SH-SY5Y (cell line): ENCODE measurements around the gene POU3F2.

Experiments used
- GATA2 ChIP-seq: IDR thresholded peaks from 2 replicates; pipeline ENCODE4 v1.6.1; 2011; ENCODE audit warnings: mild to moderate bottlenecking, low read depth, low read length
- GATA3 ChIP-seq: IDR thresholded peaks from 2 replicates; pipeline ENCODE4 v1.6.1; 2011; ENCODE audit warnings: low read depth, mild to moderate bottlenecking, low read length, moderate library complexity

- TF ChIP-seq GATA2 (peak; percentile 57), GATA3 (peak; percentile 60)
These were observed 10.2 kb downstream of the POU3F2 start for GRCh38 chr6:98844244-98845210.
